HG03469 (cell line): Measurements from ENCODE around the gene MSI1.

ENCODE experiments used
- ATAC-seq: cut with Tn5 transposase; IDR thresholded peaks from one replicate; pipeline ENCODE4 v1.9.1; 2021; ENCODE audit warnings: mild to moderate bottlenecking, moderate library complexity, moderate number of reproducible peaks; ENCODE audit not compliant: unreplicated experiment

The MSI1 gene

GRCh38 chr12:120327593-120327992, 41.4 kb downstream of the MSI1 start, which contains the start of gene PLA2G1B:
TSS of gene PLA2G1B (minus strand) at chr12:120327779. CDS start at chr12:120327753, 26 bp downstream.
- ATAC-seq, result no peak

GRCh38 chr12:120324841-120325417, 44.0 kb downstream of the MSI1 start:
- ATAC-seq, result no peak

- no peak for ATAC-seq
These were observed 45.2 kb downstream of the MSI1 start for GRCh38 chr12:120323772-120324171.

DNA sequence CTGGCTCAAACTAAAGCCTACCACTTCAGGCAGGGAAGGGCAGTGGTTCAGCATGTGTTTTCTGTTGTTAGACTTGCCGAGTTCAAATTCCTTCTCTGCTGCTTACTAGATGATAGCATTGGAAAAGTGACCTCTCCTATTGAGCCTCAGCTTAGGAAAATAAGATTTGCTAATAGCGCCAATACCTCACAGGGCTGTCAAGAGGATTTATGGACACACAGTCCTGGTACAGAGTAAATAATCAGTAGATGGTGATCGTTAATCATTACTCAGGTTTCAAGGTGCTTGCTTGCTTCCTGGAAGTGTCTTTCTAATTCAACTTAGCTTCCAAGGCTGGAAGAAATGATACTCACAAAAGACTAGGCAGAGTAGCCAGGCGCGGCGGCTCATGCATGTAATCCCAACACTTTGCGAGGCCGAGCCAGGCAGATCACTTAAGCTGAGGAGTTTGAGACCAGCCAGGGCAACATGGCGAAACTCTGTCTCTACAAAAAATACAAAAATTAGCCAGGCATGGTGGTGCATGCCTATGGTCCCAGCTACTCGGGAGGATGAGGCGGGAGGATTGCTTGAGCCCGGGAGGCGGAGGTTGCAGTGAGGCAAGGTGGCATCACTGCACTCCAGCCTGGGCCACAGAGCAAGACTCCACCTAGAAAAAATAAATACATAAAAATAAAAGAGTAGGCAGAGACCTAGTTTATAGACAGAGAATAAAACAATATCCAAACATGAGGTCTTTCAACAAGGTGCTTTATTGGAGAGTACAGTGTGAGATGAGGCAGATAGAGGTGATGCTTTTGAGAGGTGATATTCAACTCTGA, 47.4 kb downstream of the MSI1 start:
- no peak for ATAC-seq

GRCh38 chr12:120317224-120318105, 51.5 kb downstream of the MSI1 start:
- peak; percentile 90 for ATAC-seq

GRCh38 chr12:120316798-120317223, 52.2 kb downstream of the MSI1 start:
- ATAC-seq, result no peak

DNA sequence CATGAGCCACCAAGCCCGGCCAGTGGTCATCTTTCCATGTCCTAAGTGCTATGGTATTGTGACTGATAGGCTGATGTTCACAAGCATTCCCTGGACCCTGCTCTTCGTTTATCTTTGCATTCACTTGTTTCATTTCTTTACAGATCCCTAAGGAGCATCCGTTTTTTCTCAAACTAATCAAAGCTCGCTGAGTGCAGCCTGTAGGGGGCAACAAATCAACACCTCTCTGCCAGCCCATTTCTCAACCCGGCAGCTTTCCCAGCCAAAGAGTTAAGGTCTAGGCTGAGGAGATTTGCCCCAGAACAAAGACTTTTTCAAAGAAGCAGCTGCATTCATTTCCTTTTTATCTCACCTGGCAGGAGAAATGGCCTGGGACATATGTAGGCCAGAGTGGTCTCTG, 54.7 kb downstream of the MSI1 start:
- ATAC-seq, result no peak

DNA sequence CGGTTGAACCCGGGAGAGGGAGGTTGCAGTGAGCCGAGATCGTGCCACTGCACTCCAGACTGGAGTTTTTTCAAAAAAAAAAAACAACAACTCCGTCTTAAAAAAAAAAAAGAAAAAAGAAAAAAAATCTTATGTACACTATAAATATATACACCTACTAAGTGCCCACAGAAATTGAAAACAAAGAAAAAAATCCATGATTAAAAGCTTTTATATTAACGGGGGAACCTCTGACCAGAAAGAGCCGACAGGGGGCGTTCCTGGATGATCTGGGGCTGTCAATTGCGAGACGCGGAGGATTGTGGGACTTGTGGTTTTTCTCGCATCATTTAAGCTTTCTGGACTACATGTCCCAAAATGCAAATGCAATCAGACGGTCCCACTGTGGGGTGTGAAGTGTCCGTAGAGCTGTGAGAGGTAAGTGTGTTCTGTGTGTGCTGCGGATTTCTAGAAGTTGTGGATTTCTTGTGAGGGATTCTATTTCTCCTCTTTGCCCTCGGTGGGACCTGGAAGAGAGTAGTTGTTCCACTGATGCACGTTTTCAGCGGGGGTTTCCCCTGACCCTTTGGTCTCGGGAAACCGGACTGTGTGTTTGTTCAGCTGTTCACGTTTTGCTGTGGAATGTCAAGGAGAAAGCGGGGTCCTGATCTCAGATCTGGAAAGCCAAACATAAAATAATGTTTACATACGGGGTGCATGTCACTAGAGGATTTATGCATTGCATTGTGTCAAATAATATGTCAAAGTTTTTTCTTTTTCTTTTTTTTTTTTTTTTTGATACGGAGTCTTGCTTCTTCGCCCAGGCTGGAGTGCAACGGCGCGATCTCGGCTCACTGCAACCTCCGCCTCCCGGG, 66.8 kb downstream of the MSI1 start, which contains the start of gene SIRT4:
SIRT4 (plus strand) TSS at position 360 of the 854 bp plus-strand sequence. CDS start 1,241 bp downstream, outside the sequence.
- peak; percentile 93 for ATAC-seq

- ATAC-seq, result peak; percentile 29
These were observed 76.1 kb downstream of the MSI1 start, which contains the start of gene RNU4-1 for GRCh38 chr12:120292661-120293531. TSS of gene RNU4-1 (minus strand) at chr12:120293237.

GRCh38 chr12:120292411-120292660, 76.6 kb downstream of the MSI1 start:
- no peak for ATAC-seq
